ENCODE results near the gene COX10.
"Not testable (repeated sequence)": the region's sequence is repeated elsewhere in the genome, so short reads cannot be mapped to it uniquely, and the experiment has no call there.

COX10 gene

GRCh38 chr17:14212401-14212800 lies 143.1 kb downstream of the COX10 start:
- DNase-seq (ENCODE audit: insufficient read length, low spot score) (no peak), FAIRE-seq (no peak)
- TF ChIP-seq, protein P1, sequence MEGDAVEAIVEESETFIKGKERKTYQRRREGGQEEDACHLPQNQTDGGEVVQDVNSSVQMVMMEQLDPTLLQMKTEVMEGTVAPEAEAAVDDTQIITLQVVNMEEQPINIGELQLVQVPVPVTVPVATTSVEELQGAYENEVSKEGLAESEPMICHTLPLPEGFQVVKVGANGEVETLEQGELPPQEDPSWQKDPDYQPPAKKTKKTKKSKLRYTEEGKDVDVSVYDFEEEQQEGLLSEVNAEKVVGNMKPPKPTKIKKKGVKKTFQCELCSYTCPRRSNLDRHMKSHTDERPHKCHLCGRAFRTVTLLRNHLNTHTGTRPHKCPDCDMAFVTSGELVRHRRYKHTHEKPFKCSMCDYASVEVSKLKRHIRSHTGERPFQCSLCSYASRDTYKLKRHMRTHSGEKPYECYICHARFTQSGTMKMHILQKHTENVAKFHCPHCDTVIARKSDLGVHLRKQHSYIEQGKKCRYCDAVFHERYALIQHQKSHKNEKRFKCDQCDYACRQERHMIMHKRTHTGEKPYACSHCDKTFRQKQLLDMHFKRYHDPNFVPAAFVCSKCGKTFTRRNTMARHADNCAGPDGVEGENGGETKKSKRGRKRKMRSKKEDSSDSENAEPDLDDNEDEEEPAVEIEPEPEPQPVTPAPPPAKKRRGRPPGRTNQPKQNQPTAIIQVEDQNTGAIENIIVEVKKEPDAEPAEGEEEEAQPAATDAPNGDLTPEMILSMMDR (IDR thresholded peaks at IDR 0.05; ENCODE audit: insufficient read depth, missing control alignments) = no peak

DNA sequence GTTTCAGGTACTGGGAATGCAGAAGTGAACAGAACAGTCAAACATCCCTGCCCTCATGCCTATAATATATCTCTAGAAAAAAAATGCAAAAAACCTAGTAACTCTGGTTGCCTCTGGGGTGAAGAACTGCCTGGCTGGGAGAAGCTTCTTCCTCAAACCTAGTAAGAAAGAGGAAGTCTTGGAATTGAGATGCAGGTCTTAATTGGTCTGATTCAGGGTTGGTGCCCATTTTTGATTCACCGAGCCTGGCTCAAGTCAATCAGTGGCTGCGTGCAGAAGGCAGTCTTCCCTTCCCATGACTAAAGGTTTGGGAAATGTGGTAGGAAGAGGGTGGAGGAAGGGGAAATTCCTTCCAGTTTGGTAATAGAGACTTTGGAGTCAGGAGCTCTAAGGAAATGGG lies 145.0 kb downstream of the COX10 start:
- no peak for FAIRE-seq
- TF ChIP-seq, protein P1 (IDR thresholded peaks at IDR 0.05; ENCODE audit: insufficient read depth, missing control alignments) = no peak
- DNase-seq (ENCODE audit: insufficient read length, low spot score) = no peak

DNA sequence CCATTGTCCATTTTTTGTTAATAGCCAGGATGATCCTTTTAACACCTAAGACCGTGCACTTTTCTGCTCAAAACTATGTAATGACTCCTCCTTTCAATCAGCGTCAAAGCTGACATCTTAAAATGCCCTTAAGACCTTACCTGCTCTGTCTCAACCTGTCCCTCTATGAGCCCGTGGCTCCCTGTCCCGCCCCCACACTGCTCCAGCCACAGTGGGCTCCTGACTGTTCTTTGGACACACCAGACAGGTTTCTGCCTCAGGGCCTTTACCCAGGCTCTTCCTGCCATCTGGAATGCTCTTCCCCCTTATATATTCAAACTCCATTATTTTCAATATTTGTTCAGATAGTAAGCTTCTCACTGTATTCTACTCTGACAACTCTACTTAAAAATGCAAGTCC lies 153.3 kb downstream of the COX10 start:
- TF ChIP-seq, protein P1 (IDR thresholded peaks at IDR 0.05; ENCODE audit: insufficient read depth, missing control alignments) = no peak
- DNase-seq (ENCODE audit: insufficient read length, low spot score) = no peak
- no peak for FAIRE-seq

DNA sequence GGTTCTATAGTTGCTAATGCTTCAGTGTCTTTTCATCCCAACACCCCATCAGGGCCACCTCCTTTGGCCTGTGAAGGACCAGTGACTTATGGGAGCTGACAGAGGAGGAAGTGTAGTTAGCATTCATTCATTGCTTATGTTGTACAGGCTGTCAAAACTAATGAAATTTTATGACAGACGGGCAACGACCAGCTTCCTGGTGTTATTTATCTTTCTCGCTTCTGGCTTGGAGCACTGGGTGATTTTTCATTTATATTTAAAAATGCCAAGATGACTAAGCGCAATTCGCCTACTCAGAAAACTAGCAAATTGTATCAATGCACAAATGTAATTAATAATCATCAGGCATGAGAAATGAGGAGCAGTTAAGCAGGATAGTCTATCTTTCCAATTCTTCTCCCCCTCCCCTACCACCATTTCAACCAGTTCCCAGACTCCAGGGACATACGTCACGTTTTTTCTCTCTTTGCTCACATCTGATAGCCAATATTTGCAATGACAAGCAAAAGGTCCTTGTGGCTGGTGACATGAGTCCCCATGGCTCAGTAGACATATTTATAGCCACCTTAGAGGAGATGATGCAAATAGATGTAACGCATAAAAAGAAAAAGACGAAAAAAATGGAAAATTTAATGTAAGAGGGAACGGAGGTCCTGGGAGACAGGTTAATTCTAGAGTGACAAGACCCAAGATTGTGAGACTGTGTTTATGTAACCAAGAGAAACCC lies 156.1 kb downstream of the COX10 start:
- TF ChIP-seq, protein P1 (IDR thresholded peaks at IDR 0.05; ENCODE audit: insufficient read depth, missing control alignments) = no peak
- FAIRE-seq = no peak

GRCh38 chr17:14227052-14227451 lies 157.7 kb downstream of the COX10 start:
- no peak for FAIRE-seq
- TF ChIP-seq, protein P1 (IDR thresholded peaks at IDR 0.05; ENCODE audit: insufficient read depth, missing control alignments) = no peak
- no peak for DNase-seq (ENCODE audit: insufficient read length, low spot score)

More for the DNA sequence above, 156.1 kb downstream of the COX10 start:
- DNase-seq (ENCODE audit: insufficient read length, low spot score) = no peak

- DNase-seq (ENCODE audit: insufficient read length, low spot score) (no peak), FAIRE-seq (no peak)
- TF ChIP-seq, protein P1 (IDR thresholded peaks at IDR 0.05; ENCODE audit: insufficient read depth, missing control alignments) = no peak
Observed at GRCh38 chr17:14228903-14229302, 159.6 kb downstream of the COX10 start.

DNA sequence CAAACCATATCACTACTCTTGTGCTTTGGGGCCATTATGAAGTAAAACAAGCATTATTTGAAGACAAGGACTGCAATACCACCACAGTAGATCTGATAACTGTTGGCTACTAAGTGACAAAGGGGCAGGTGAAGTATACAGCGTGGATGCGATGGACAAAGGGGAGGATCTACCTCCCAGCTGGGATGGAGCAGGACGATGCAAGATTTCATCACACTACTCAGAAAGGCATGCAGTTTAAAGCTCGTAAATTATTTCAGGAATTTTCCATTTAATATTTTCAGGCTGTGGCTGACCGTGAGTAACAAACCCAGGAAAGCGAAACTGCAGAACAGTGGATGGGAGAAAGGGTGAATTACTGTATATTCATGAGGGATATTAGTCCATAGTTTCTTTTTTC lies 161.9 kb downstream of the COX10 start:
- peak; percentile 86 for FAIRE-seq
- DNase-seq (ENCODE audit: insufficient read length, low spot score) = not testable (repeated sequence)

DNA sequence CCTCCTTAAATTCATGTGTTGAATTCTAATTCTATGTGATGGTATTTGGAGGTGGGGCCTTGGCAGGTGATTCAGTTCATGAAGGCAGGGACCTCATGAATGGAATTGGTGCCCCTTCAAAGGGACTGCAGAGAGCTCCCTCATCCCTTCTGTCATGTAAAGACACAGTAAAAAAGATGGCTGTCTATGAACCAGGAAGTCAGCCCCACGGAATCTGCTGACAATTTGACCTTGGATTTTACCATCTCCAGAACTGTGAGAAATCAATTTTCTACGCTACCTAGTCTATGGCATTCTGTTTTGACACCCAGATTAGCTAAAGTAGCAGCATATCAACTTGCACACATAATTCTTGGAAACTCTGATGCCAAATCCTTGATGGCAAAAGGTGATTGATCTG lies 165.7 kb downstream of the COX10 start:
- FAIRE-seq; DNase-seq (ENCODE audit: insufficient read length, low spot score): not testable (repeated sequence)

GRCh38 chr17:14236032-14236431 lies 166.7 kb downstream of the COX10 start:
- not testable (repeated sequence) for FAIRE-seq; DNase-seq (ENCODE audit: insufficient read length, low spot score)

GRCh38 chr17:14236762-14237161 lies 167.5 kb downstream of the COX10 start, which contains the start of gene CDRT15:
Gene CDRT15 (minus strand): TSS chr17:14236862. CDS start chr17:14236833, 29 bp downstream.
- FAIRE-seq = not testable (repeated sequence)

GRCh38 chr17:14239271-14239670 lies 170.0 kb downstream of the COX10 start:
- not testable (repeated sequence) for DNase-seq (ENCODE audit: insufficient read length, low spot score); FAIRE-seq

More at GRCh38 chr17:14236762-14237161, 167.5 kb downstream of the COX10 start, which contains the start of gene CDRT15:
- not testable (repeated sequence) for DNase-seq (ENCODE audit: insufficient read length, low spot score)
